Endothelial cell of umbilical vein (primary cell): ENCODE results near the gene AFG1L. TPM values are rescaled to one million over a fixed set of nuclear protein-coding genes. Genes with fewer than 3 reads are reported as not detected.

Experiments
- BruUV-seq: library from RNA; stranded (reverse); fragments of 400-500 nt; replicated peaks from 2 replicates; lab custom pipeline; 2021; lab: Mats Ljungman, UMichigan
- CTCF ChIA-PET: fragments of 300-600, 350-600 bp; sonication (Branson Sonifier 250); formaldehyde crosslinking; loops from one replicate; lab custom pipeline; 2021; ENCODE audit warnings: antibody characterized with exemption, inconsistent platforms; lab: Charles Lee
- POLR2A ChIA-PET: fragments of 300-600, 350-600 bp; sonication (Branson Sonifier 250); formaldehyde crosslinking; loops from one replicate; lab custom pipeline; 2021; ENCODE audit warnings: antibody characterized with exemption, inconsistent platforms; lab: Charles Lee
- DNase-seq: peaks from one replicate; pipeline ENCODE4 v3.0.0-alpha.2; 2011; ENCODE audit warnings: low read depth, low spot score
- FAIRE-seq: peaks from 2 replicates; lab custom pipeline; 2011; peaks lifted over from hg19 to GRCh38; lab: Jason Lieb, UNC
- H2AFZ ChIP-seq: 2 replicates; pipeline ENCODE4 v1.6.0; 2012; ENCODE audit warnings: low read depth, low read length, control low read depth, inconsistent platforms
- H3K27ac ChIP-seq: 2 replicates; pipeline ENCODE4 v1.5.1; 2011; ENCODE audit warnings: low read depth, mild to moderate bottlenecking, control low read depth, low read length, moderate library complexity; ENCODE audit not compliant: insufficient read depth
- H3K27me3 ChIP-seq, 2 experiments: 2 replicates each; pipeline versions ENCODE4 v1.6.0 to v1.6.1; 2011; ENCODE audit warnings: low read length in 2 of 2, mixed read lengths in 1 of 2; ENCODE audit not compliant: control insufficient read depth in 2 of 2, insufficient read depth in 2 of 2
- H3K36me3 ChIP-seq, 2 experiments: 2 replicates in 1 of 2; 3 replicates in 1 of 2; pipeline ENCODE4 v1.5.1; 2011; ENCODE audit warnings: low read length in 2 of 2, mild to moderate bottlenecking in 1 of 2, moderate library complexity in 1 of 2; ENCODE audit not compliant: control insufficient read depth in 2 of 2, insufficient read depth in 2 of 2; ENCODE audit errors: extremely low read depth in 1 of 2
- H3K4me1 ChIP-seq: 3 replicates; pipeline ENCODE4 v1.5.1; 2011; ENCODE audit warnings: mild to moderate bottlenecking, low read length; ENCODE audit not compliant: control insufficient read depth, insufficient read depth; ENCODE audit errors: extremely low read depth
- H3K4me2 ChIP-seq: 2 replicates; pipeline ENCODE4 v1.6.1; 2011; ENCODE audit warnings: low read length, control low read depth, mixed read lengths; ENCODE audit not compliant: insufficient read depth
- H3K4me3 ChIP-seq, 3 experiments: fragments of 200-600 bp in 1 of 3; sonication (generic), shearing (Covaris generic) in 1 of 3; replicated peaks in 1 of 3; 2 replicates each; pipeline ENCODE4 v1.5.1; 2011 to 2016; ENCODE audit warnings: control low read depth in 3 of 3, low read length in 3 of 3, mild to moderate bottlenecking in 2 of 3, inconsistent platforms in 1 of 3, low read depth in 1 of 3, moderate library complexity in 1 of 3; ENCODE audit not compliant: insufficient read depth in 1 of 3
- H3K79me2 ChIP-seq: 2 replicates; pipeline ENCODE4 v1.6.0; 2012; ENCODE audit warnings: low read length, inconsistent platforms; ENCODE audit not compliant: control insufficient read depth, insufficient read depth
- H3K9ac ChIP-seq: replicated peaks from 2 replicates; pipeline ENCODE3; 2011; ENCODE audit warnings: low read length, control low read depth; ENCODE audit not compliant: insufficient read depth; ENCODE audit errors: extremely low read depth
- H3K9me1 ChIP-seq: replicated peaks from 3 replicates; pipeline ENCODE4 v1.6.0; 2011; ENCODE audit warnings: mild to moderate bottlenecking, low read length; ENCODE audit not compliant: control insufficient read depth, insufficient read depth; ENCODE audit errors: extremely low read depth
- H3K9me3 ChIP-seq: replicated peaks from 2 replicates; pipeline ENCODE4 v1.5.1; 2012; ENCODE audit warnings: low read length, inconsistent platforms; ENCODE audit not compliant: control insufficient read depth, insufficient read depth
- H4K20me1 ChIP-seq: replicated peaks from 2 replicates; pipeline ENCODE3; 2011; ENCODE audit warnings: mild to moderate bottlenecking, low read length; ENCODE audit not compliant: control insufficient read depth, insufficient read depth; ENCODE audit errors: extremely low read depth
- CTCF ChIP-seq, 2 donors: IDR thresholded peaks; 1 replicate in 1 of 2; 2 replicates in 1 of 2; pipeline ENCODE4 v1.5.1; 2011; ENCODE audit warnings: low read length in 2 of 2, mild to moderate bottlenecking in 2 of 2, moderate library complexity in 2 of 2, control low read depth in 1 of 2, inconsistent platforms in 1 of 2, low read depth in 1 of 2; ENCODE audit not compliant: insufficient read depth in 1 of 2; ENCODE audit errors: extremely low read depth in 1 of 2
- EZH2 ChIP-seq: IDR thresholded peaks from 2 replicates; pipeline ENCODE4 v1.6.1; 2012; ENCODE audit warnings: borderline replicate concordance, low read depth, mild to moderate bottlenecking, moderate library complexity, low read length, inconsistent platforms; ENCODE audit not compliant: severe bottlenecking
- FOS ChIP-seq: IDR thresholded peaks from 2 replicates; pipeline ENCODE4 v1.6.1; 2011; ENCODE audit warnings: mild to moderate bottlenecking, low read length, moderate library complexity, borderline replicate concordance; ENCODE audit not compliant: insufficient read depth
- GATA2 ChIP-seq: IDR thresholded peaks from 2 replicates; pipeline ENCODE4 v1.7.0; 2011; ENCODE audit warnings: low read depth, mild to moderate bottlenecking, moderate library complexity, mixed read lengths, low read length; ENCODE audit not compliant: insufficient read length, insufficient read depth
- MAX ChIP-seq: IDR thresholded peaks from 2 replicates; pipeline ENCODE4 v1.6.1; 2011; ENCODE audit not compliant: insufficient read depth, insufficient read length
- dilution Hi-C: fragments of 300-500 bp; cut with MboI; formaldehyde crosslinking; loops from one replicate; pipeline ENCODE4 v1.15.0; 2019; ENCODE audit warnings: low sequenced_read_pairs; ENCODE audit not compliant: extremely low pct_ligation_motif_present
- intact Hi-C: fragments of 100-400 bp; cut with micrococcal nuclease; formaldehyde crosslinking; loops from one replicate; pipeline ENCODE4 v1.10.0; 2022
- polyA plus RNA-seq, 4 experiments: library from polyadenylated mRNA; depleted of rRNA in 3 of 4; stranded (reverse) in 3 of 4; unstranded in 1 of 4; fragments of >200 nt; gene quantifications; 2 replicates each; pipeline versions ENCODE4 v1.2.1 to v1.2.3, GENCODE V29; 2011 to 2012; ENCODE audit warnings: missing spikeins in 1 of 4
- total RNA-seq: library from RNA; stranded (reverse); gene quantifications from 2 replicates; pipeline ENCODE4 v1.2.3, GENCODE V29; 2021

AFG1L gene
- total and polyA plus RNA-seq, 2 donors (not counting 3 experiments of a cell fraction or from before 2014, with no cell fraction given) = 1.0 to 6.2 TPM

GRCh38 chr6:108565091-108565766, 270.4 kb downstream of the AFG1L start:
- FAIRE-seq = no peak
- CTCF ChIA-PET = interaction anchor here (1.0 to 3.9 kb wide), 6 partner anchors 11 to 328 kb away, joined by 3 to 19 read pairs (median 4); no protein-coding TSS in a partner anchor
- Histone ChIP-seq H3K9me1 (no peaks in the 10 kb centered on the region), H4K20me1 (no peaks in the 10 kb centered on the region), H2AFZ (no peak overlapping the region), H3K4me3 (no peak overlapping the region), H3K27me3 (no peaks in the 10 kb centered on the region), H3K9ac (no peak overlapping the region), H3K79me2 (peaks cover 16% of the 10 kb centered on the region), H3K27ac (peak overlapping the region; percentile 22), H3K9me3 (no peaks in the 10 kb centered on the region), H3K4me2 (peak overlapping the region; percentile 48), H3K36me3 (peaks cover 0 to 2% of the 10 kb centered on the region in 2 experiments), H3K4me1 (peaks cover 46% of the 10 kb centered on the region)
- intact Hi-C loops = loop anchor here (1.0 to 10.0 kb wide), 3 partner anchors 24 to 1620 kb away; partner anchors contain the start of gene CDC40
- POLR2A ChIA-PET = no interaction called here
- BruUV-seq = no TSS peak
- dilution Hi-C loops = no loop called here
- peak; percentile 37 for TF ChIP-seq GATA2
- TF ChIP-seq MAX = no peak
- no peak for TF ChIP-seq EZH2
- TF ChIP-seq CTCF (IDR thresholded peaks at IDR 0.05; ENCODE audit: extremely low read depth in 1 of 2, insufficient read depth in 1 of 2, low read depth in 1 of 2, low read length in 2 of 2) = no peak
- no peak for TF ChIP-seq FOS
- peak; percentile 33 for DNase-seq
